PFSK-1 (cell line): ENCODE measurements around the gene TBC1D23.

Experiments used
- FOXP2 ChIP-seq: optimal IDR thresholded peaks from 2 replicates; pipeline ENCODE3; 2011; ENCODE audit warnings: borderline replicate concordance, control low read depth, inconsistent platforms; ENCODE audit not compliant: insufficient read depth; ENCODE audit errors: extremely low read length, extremely low read depth
- POLR2AphosphoS5 ChIP-seq: IDR thresholded peaks from 2 replicates; pipeline ENCODE4 v1.6.1; 2012; ENCODE audit warnings: low read depth, mild to moderate bottlenecking, control low read depth, low read length, moderate library complexity
- SIN3A ChIP-seq: IDR thresholded peaks from 2 replicates; pipeline ENCODE4 v1.6.1; 2012; ENCODE audit warnings: mild to moderate bottlenecking, low read length, moderate library complexity, borderline replicate concordance; ENCODE audit not compliant: insufficient read depth
- TAF1 ChIP-seq: IDR thresholded peaks from 2 replicates; pipeline ENCODE4 v1.6.1; 2012; ENCODE audit warnings: low read length, control low read depth, borderline replicate concordance; ENCODE audit not compliant: insufficient read depth
- TF ChIP-seq, protein P1 (sequence below), 2 experiments: IDR thresholded peaks; 2 replicates each; pipeline versions ENCODE4 v1.6.1 to v1.8.0; 2011 to 2012; ENCODE audit warnings: low read depth in 2 of 2, low read length in 2 of 2, control low read depth in 1 of 2, inconsistent platforms in 1 of 2, mild to moderate bottlenecking in 1 of 2, moderate library complexity in 1 of 2; ENCODE audit not compliant: insufficient read depth in 1 of 2

The TBC1D23 gene

DNA sequence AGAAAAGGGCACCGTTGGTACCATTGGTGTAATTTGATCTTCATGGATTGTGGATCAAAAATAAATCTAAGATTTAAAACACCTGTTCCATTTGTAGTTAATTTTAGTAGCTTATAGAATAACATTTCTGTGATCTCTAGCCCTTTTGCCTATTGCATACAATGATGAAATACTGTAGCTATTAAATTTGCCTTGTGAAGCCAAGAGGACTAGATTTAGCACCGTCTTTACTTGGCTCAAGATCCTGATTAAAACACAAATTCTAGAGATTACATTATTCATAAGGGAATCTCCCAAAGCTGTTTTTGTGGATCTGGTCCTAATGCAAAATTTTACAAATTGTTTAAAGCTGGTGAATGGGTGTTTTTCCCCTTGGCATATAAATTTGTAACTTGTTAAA lies 8.2 kb downstream of the TBC1D23 start:
- TF ChIP-seq, protein P1, sequence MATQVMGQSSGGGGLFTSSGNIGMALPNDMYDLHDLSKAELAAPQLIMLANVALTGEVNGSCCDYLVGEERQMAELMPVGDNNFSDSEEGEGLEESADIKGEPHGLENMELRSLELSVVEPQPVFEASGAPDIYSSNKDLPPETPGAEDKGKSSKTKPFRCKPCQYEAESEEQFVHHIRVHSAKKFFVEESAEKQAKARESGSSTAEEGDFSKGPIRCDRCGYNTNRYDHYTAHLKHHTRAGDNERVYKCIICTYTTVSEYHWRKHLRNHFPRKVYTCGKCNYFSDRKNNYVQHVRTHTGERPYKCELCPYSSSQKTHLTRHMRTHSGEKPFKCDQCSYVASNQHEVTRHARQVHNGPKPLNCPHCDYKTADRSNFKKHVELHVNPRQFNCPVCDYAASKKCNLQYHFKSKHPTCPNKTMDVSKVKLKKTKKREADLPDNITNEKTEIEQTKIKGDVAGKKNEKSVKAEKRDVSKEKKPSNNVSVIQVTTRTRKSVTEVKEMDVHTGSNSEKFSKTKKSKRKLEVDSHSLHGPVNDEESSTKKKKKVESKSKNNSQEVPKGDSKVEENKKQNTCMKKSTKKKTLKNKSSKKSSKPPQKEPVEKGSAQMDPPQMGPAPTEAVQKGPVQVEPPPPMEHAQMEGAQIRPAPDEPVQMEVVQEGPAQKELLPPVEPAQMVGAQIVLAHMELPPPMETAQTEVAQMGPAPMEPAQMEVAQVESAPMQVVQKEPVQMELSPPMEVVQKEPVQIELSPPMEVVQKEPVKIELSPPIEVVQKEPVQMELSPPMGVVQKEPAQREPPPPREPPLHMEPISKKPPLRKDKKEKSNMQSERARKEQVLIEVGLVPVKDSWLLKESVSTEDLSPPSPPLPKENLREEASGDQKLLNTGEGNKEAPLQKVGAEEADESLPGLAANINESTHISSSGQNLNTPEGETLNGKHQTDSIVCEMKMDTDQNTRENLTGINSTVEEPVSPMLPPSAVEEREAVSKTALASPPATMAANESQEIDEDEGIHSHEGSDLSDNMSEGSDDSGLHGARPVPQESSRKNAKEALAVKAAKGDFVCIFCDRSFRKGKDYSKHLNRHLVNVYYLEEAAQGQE (IDR thresholded peaks at IDR 0.05; ENCODE audit: insufficient read depth in 1 of 2, low read depth in 2 of 2, low read length in 2 of 2) = no peak
- TF ChIP-seq FOXP2 (no peak), SIN3A (no peak), TAF1 (no peak), POLR2AphosphoS5 (no peak)

DNA sequence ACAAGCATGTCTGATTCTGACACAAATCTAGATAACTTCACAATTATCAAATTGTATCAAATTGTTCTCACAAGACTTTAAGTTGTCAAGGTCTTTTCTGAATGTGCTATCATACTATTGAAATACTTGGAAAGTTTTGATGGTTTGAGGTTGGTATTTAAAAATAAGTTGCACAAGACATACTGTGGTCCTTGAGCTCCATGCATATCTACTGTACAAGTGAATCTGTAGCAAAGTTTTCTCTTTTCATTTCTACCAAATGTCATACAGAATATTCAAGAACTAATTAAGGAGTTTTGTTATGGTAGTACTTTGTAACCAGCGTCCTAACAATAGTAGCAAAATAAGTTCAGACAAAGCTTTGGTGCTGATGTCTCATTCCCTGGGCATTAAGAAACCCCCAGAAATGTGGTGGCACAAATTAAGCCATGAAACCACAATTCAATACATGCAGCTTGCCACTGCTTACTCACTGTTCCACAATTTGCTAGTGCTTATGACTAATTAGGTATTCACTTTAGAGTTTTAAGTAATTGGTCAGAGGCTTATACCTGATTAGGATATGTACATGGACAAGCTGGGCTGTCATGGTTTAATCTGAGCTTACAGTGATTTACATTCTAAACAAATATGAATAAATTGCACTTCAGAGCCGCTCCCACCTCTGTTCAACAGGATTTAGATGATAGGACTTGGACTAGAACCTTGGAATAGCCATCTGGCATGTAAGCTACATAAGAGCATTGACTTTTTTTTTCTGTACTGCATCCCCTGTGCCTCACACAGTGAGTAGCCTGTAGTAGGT lies 8.8 kb downstream of the TBC1D23 start:
- TF ChIP-seq FOXP2 (no peak), SIN3A (no peak), POLR2AphosphoS5 (no peak), TAF1 (no peak)
- TF ChIP-seq, protein P1 (IDR thresholded peaks at IDR 0.05; ENCODE audit: insufficient read depth in 1 of 2, low read depth in 2 of 2, low read length in 2 of 2) = no peak

DNA sequence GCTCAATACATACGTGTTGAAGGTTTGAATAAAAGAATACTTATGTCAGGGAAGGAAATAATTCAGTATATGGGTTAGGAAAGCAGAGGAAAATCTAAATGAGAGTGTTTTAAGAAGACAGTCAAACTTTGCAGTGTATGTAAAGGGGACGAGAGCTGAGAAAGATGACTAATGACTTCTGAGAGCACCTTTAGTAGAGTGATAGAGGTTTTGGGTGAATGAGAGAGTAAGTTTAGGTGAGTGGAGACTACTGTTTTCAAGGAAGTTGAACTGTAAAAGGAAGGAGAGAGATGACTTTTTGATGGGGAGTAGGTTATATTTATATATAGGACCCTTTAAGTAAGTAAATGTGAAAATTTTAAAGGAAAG lies 9.4 kb downstream of the TBC1D23 start:
- no peak for TF ChIP-seq POLR2AphosphoS5
- TF ChIP-seq, protein P1 (IDR thresholded peaks at IDR 0.05; ENCODE audit: insufficient read depth in 1 of 2, low read depth in 2 of 2, low read length in 2 of 2) = no peak
- TF ChIP-seq SIN3A = no peak
- no peak for TF ChIP-seq TAF1
- no peak for TF ChIP-seq FOXP2

DNA sequence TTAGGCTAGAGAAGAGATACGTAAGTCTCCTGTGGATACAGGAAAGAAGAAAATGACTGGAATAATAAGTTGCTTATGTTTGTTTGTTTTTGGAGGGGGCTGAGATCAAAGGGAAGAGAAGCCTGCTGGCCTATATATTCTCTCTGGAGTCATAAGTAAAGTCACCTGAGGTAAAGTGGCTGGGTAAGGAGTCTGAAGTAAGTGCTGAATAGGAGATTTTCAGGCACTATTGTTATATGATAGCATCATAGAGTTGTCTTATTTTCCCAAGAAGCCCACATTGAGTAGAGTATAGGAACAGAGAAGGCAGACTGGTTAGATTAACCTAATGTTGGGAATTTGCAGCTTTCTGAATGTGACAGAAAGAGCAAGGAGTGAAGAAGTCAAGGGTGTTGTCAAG lies 10.7 kb downstream of the TBC1D23 start:
- TF ChIP-seq, protein P1 (IDR thresholded peaks at IDR 0.05; ENCODE audit: insufficient read depth in 1 of 2, low read depth in 2 of 2, low read length in 2 of 2) = no peak
- TF ChIP-seq TAF1 (no peak), FOXP2 (no peak), SIN3A (no peak), POLR2AphosphoS5 (no peak)
